HG03280 (cell line): ENCODE measurements around the gene CREB5.
"Not testable (repeated sequence)": the region's sequence is repeated elsewhere in the genome, so short reads cannot be mapped to it uniquely, and the experiment has no call there.

Experiments
- ATAC-seq: cut with Tn5 transposase; IDR thresholded peaks from one replicate; pipeline ENCODE4 v1.9.1; 2021; ENCODE audit warnings: mild to moderate bottlenecking, moderate library complexity; ENCODE audit not compliant: unreplicated experiment

Gene CREB5

GRCh38 chr7:28762651-28763050 lies 350.3 kb downstream of the CREB5 start:
- ATAC-seq: no peak

GRCh38 chr7:28766359-28766758 lies 354.0 kb downstream of the CREB5 start:
- ATAC-seq: no peak

GRCh38 chr7:28767356-28767755 lies 355.0 kb downstream of the CREB5 start:
- ATAC-seq: no peak

DNA sequence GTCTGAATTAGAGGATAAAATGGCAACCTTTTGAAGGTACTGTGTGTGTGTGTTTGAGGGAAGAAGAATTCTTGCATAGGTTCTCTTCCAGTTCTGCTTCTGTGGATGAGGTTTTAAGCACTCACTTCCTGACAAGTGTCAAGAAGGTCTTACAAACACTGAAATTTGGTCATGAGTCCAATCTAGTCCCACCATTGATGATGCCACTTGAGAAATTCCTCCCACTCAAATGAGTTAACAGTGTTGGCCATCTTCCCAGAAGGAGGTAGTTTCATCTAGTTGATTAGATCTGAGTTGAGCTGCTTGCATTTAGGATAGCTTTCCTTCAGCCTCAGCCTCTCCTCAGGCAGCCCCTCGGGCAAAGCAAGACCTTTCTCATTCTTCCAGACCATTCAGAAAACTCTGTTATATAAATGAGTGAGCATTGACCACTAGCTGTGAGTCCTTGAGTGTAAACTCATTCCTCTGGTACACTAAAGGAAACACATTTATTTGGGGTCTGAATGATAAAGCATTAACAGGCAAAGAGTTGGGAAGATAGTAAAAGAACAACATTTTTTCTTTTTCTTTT lies 356.3 kb downstream of the CREB5 start:
- ATAC-seq: no peak

- ATAC-seq: no peak
Measured at GRCh38 chr7:28771906-28772622, 359.7 kb downstream of the CREB5 start.

DNA sequence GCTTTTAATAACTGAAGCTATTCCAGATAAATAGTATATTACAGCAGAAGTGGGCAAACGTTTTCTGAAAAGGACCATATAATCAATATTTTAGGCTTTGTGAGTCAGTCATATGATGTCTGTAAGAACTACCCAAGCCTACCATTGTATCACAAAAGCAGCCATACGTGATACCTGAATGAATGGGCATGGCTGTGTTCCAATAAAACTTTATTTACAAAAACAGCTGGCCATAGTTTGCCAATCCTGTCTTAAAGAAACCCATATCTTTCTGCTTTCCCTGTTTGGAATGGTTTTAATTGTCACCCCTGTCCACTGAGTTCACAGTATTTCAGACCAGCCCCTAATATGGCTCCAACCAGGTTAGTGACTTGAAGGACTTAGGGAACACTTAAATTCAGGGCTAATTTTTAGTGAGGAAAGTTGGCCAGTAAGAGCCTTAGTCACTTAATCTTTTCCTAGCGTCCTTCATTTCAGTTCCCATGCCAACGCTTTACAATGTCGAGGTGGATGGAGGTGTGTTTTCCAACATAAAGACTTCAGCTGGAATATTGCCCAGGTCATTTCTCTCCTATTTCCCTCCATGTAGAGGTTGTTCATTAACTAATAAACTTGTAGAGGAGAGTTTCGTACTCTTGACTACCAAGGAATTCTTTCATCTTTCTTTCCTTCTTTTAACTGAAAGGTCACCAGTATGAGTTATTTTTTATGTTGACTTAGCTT lies 361.3 kb downstream of the CREB5 start:
- no peak for ATAC-seq

DNA sequence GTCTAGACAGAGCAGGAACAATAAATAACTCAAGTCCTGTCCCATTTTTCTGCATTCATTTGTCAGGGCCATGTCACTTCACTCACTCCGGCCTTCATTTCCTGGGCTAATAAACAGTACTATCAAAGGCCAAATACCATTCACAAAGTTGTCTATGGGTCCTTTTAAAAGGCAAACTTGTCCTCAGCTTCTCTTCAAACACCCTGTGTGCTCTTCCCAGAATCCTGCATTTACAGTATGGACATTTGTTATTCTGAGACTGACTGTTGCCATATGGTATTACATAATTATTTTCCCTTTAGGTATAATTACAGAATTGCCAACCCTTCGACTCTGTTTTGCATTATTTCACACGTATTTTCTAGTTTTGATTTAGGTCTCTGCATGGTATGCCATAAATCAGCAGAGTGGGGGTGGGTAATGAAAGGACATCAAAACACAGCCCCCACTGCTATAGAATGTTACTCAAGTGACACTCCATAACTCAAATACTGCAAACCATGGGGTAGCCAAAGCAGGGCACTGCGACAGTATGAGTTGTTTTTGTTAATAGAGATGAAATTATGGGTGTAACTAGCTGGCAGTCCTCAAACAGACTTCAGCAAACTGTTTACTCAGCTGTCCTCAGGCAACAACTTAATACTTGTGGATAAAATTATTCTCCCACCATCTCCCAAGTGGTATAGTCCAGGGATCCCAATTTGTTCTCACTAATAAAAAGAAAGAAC lies 362.1 kb downstream of the CREB5 start:
- ATAC-seq: no peak

DNA sequence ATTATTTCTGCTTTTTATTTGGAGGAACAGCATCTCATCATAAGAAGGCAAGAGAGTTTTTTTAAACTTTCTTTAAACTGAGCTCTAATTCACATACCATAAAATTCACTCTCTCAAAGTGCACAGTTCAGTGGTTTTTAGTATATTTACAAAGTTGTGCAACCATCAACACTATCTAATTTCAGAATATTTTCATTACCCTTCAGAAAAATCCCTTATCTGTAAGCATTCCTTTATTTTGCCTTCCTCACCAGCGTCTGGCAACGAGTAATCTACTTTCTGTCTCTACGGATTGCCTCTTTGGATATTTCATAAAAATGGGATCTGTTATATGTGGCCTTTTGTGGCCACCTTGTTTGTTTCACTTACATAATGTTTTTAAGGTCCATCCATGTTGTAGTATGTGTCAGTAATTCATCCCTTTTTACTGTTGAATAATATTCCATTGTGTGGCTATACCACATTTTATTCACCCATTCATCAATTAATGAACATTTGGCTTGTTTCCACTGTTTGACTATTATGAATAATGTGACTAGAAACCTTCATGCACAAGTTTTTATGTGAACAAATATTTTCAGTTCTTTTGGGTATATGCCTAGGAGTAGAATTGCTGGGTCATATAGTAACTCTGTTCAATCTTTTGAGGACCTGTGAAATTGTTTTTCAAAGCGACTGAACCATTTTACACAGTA lies 364.3 kb downstream of the CREB5 start:
- ATAC-seq: no peak

- ATAC-seq: no peak
Measured at GRCh38 chr7:28778786-28779185, 366.5 kb downstream of the CREB5 start.

- ATAC-seq: no peak
Measured at GRCh38 chr7:28779954-28780353, 367.6 kb downstream of the CREB5 start.

DNA sequence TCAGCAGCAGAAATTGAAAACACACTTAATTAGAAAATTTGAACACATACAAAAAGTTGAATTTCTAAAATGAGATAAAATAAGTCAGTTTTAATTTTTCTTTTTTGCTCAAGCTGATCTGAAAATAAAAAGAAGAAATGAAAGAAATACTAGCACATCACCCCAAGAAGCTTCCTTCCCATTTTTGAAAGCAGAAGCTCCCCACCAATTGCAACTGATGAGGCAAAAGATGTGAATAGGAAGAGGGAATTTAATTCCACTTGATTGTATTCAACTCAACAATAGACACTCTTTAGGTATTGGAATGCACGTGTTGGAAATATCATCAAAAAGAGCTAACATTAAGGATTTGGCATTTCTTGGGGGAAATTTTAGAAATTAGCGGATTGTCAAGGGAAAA lies 370.0 kb downstream of the CREB5 start:
- no peak for ATAC-seq

- ATAC-seq: no peak
Measured at GRCh38 chr7:28784171-28784902, 372.0 kb downstream of the CREB5 start.

- ATAC-seq: no peak
Measured at GRCh38 chr7:28785041-28785995, 373.0 kb downstream of the CREB5 start.

DNA sequence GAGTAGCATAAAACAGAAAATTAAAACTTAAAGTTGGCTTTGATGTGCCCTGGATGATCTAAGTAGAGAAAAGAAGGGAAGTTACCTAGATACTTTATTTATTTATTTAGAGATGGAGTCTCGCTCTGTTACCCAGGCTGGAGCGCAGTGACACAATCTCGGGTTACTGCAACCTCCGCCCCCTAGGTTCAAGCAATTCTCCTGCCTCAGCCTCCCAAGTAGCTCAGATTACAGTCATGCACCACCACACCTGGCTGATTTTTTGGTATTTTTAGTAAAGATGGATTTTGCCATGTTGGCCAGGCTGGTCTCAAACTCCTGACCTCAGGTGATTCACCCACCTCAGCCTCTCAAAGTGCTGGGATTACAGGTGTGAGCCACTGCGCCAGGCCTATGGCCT lies 373.8 kb downstream of the CREB5 start:
- ATAC-seq: not testable (repeated sequence)

- no peak for ATAC-seq
Measured at GRCh38 chr7:28787106-28787505, 374.8 kb downstream of the CREB5 start.

- no peak for ATAC-seq
Measured at GRCh38 chr7:28790467-28790866, 378.1 kb downstream of the CREB5 start.

- ATAC-seq: no peak
Measured at GRCh38 chr7:28792858-28793257, 380.5 kb downstream of the CREB5 start.

- no peak for ATAC-seq
Measured at GRCh38 chr7:28793381-28794085, 381.2 kb downstream of the CREB5 start.

- ATAC-seq: no peak
Measured at GRCh38 chr7:28798274-28798673, 386.0 kb downstream of the CREB5 start.
